Left lung (tissue), 14 donors: ENCODE data around the gene CDK14. TPM values are rescaled to one million over a fixed set of nuclear protein-coding genes. Genes with fewer than 3 reads are reported as not detected.

Experiments used
- ATAC-seq: fragments of 200-7000 bp; cut with Tn5 transposase; one replicate; pipeline ENCODE4 v1.9.1; 2020; ENCODE audit warnings: moderate library complexity
- DNase-seq, 4 donors: peaks; one replicate each; pipeline ENCODE4 v3.0.0-alpha.2; 2013 to 2020
- H3K27ac ChIP-seq, 2 donors: fragments of 200-600 bp; sonication (generic) in 1 of 2; one replicate each; pipeline versions ENCODE4 v1.5.0 to v1.8.0; 2020 to 2021
- H3K27me3 ChIP-seq, 2 donors: fragments of 200-600 bp; sonication (generic) in 1 of 2; one replicate each; pipeline versions ENCODE4 v1.5.0 to v1.8.0; 2020 to 2021
- H3K36me3 ChIP-seq, 2 donors: fragments of 200-600 bp; sonication (generic) in 1 of 2; one replicate each; pipeline versions ENCODE4 v1.5.0 to v1.8.0; 2020 to 2021
- H3K4me1 ChIP-seq, 2 donors: fragments of 200-600 bp; one replicate each; pipeline ENCODE4 v1.8.0; 2021
- H3K4me3 ChIP-seq, 2 donors: fragments of 200-600 bp; sonication (generic) in 1 of 2; one replicate each; pipeline versions ENCODE4 v1.5.0 to v1.8.0; 2020 to 2021; ENCODE audit warnings: mild to moderate bottlenecking in 1 of 2
- H3K9me3 ChIP-seq, 2 donors: fragments of 200-600 bp; sonication (generic) in 1 of 2; one replicate each; pipeline versions ENCODE4 v1.5.0 to v1.8.0; 2020 to 2021
- intact Hi-C, 2 donors: fragments of 100-400 bp; cut with DNase I; formaldehyde crosslinking; loops; one replicate each; pipeline versions ENCODE4 v1.11.2 to v1.14.2; 2022
- long read RNA-seq, 12 donors: library from polyadenylated mRNA in 2 of 12; unstranded in 2 of 12; transcript quantifications; one replicate each; pipeline ENCODE4 v2.0.0 and lab custom pipeline, GENCODE V29; 2019 to 2026
- polyA plus RNA-seq, 6 donors: library from polyadenylated mRNA; unstranded; fragments of 120-200 nt; gene quantifications; one replicate each; pipeline ENCODE4 v1.2.1, GENCODE V29; 2013; ENCODE audit not compliant: insufficient read length in 6 of 6
- total RNA-seq, 2 donors: library from RNA; stranded (reverse); fragmentation: NEBNext Ultra II Directional; extraction: Animal tissue kit (Norgen Biotek cat#: 25700); gene quantifications; one replicate each; pipeline ENCODE4 v1.2.1, GENCODE V29; 2021
- TF ChIP-seq, protein P1 (sequence below), 2 donors: fragments of 200-600 bp; sonication (generic) in 1 of 2; IDR thresholded peaks; one replicate each; pipeline versions ENCODE4 v1.5.0 to v1.8.0; 2021; ENCODE audit warnings: antibody characterized with exemption in 2 of 2
- donor health status: DM: no; HTN: yes; CAD: no.
- donor health status: DM: no; HTN: no; CAD: no.

CDK14 gene
- 10 to 100 TPM; 37.5 to 45.1 TPM for total RNA-seq
- polyA plus RNA-seq, result 10 to 100 TPM; 24.1 to 30.9 (median 28.6) TPM
- long read RNA-seq, donor 1, full-length matches to known transcripts, result 2 of 2 reads
- long read RNA-seq, donor 1, partial matches to known transcripts, result 0 of 2 reads
- long read RNA-seq, donor 1, other reads (novel, unspliced or antisense), result 0 of 2 reads
- long read RNA-seq, donor 2, full-length matches to known transcripts, result 2 of 2 reads
- long read RNA-seq, donor 2, partial matches to known transcripts, result 0 of 2 reads
- long read RNA-seq, donor 2, other reads (novel, unspliced or antisense), result 0 of 2 reads
- long read RNA-seq, donor 3, full-length matches to known transcripts, result 3 of 3 reads
- long read RNA-seq, donor 3, partial matches to known transcripts, result 0 of 3 reads
- long read RNA-seq, donor 3, other reads (novel, unspliced or antisense), result 0 of 3 reads
- long read RNA-seq, donor 4, partial matches to known transcripts, result 2 of 2 reads
- long read RNA-seq, donor 4, other reads (novel, unspliced or antisense), result 0 of 2 reads
- long read RNA-seq, donor 5, full-length matches to known transcripts, result 2 of 2 reads
- long read RNA-seq, donor 5, partial matches to known transcripts, result 0 of 2 reads
- long read RNA-seq, donor 5, other reads (novel, unspliced or antisense), result 0 of 2 reads
- long read RNA-seq, donor 6, full-length matches to known transcripts, result 2 of 2 reads
- long read RNA-seq, donor 6, partial matches to known transcripts, result 0 of 2 reads
- long read RNA-seq, donor 6, other reads (novel, unspliced or antisense), result 0 of 2 reads
- long read RNA-seq, donor 7, full-length matches to known transcripts, result 2 of 10 reads
- long read RNA-seq, donor 7, partial matches to known transcripts, result 8 of 10 reads
- long read RNA-seq, donor 7, other reads (novel, unspliced or antisense), result 0 of 10 reads
- long read RNA-seq, donor 8, full-length matches to known transcripts, result 2 of 2 reads
- long read RNA-seq, donor 8, partial matches to known transcripts, result 0 of 2 reads
- long read RNA-seq, donor 8, other reads (novel, unspliced or antisense), result 0 of 2 reads
- long read RNA-seq, donor 9, result 0 reads
- long read RNA-seq, donor 10, partial matches to known transcripts, result 0 of 1 reads
- long read RNA-seq, donor 10, other reads (novel, unspliced or antisense), result 1 of 1 reads
- long read RNA-seq, donor 11, full-length matches to known transcripts, result 5 of 10 reads
- long read RNA-seq, donor 11, partial matches to known transcripts, result 5 of 10 reads
- long read RNA-seq, donor 11, other reads (novel, unspliced or antisense), result 0 of 10 reads
- long read RNA-seq, donor 12, full-length matches to known transcripts, result 3 of 3 reads
- long read RNA-seq, donor 12, partial matches to known transcripts, result 0 of 3 reads
- long read RNA-seq, donor 12, other reads (novel, unspliced or antisense), result 0 of 3 reads

GRCh38 chr7:90595801-90596670 lies at the start of gene CDK14:
Gene CDK14 (plus strand): TSS chr7:90596321. CDS start chr7:90596628, 307 bp downstream.
- peak; percentile 66 to 97 (median 82) for DNase-seq
- H3K27ac ChIP-seq, result peak within 1 kb of the TSS; percentile 89 to 93
- peak within 1 kb of the TSS; percentile 49 to 80 for H3K4me3 ChIP-seq
- TF ChIP-seq, protein P1, sequence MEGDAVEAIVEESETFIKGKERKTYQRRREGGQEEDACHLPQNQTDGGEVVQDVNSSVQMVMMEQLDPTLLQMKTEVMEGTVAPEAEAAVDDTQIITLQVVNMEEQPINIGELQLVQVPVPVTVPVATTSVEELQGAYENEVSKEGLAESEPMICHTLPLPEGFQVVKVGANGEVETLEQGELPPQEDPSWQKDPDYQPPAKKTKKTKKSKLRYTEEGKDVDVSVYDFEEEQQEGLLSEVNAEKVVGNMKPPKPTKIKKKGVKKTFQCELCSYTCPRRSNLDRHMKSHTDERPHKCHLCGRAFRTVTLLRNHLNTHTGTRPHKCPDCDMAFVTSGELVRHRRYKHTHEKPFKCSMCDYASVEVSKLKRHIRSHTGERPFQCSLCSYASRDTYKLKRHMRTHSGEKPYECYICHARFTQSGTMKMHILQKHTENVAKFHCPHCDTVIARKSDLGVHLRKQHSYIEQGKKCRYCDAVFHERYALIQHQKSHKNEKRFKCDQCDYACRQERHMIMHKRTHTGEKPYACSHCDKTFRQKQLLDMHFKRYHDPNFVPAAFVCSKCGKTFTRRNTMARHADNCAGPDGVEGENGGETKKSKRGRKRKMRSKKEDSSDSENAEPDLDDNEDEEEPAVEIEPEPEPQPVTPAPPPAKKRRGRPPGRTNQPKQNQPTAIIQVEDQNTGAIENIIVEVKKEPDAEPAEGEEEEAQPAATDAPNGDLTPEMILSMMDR (IDR thresholded peaks at IDR 0.05), result peak in 1 of 2 donors; percentile 27
- peak; percentile 80 for ATAC-seq
- H3K4me1 ChIP-seq, result peaks cover 4 to 63% of the 10 kb centered on the region in 2 donors
- intact Hi-C loops, result no loop called here
- no peaks in the 10 kb centered on the region for H3K36me3 ChIP-seq
- no peaks in the 10 kb centered on the region for H3K9me3 ChIP-seq
- no peaks in the 10 kb centered on the region for H3K27me3 ChIP-seq

DNA sequence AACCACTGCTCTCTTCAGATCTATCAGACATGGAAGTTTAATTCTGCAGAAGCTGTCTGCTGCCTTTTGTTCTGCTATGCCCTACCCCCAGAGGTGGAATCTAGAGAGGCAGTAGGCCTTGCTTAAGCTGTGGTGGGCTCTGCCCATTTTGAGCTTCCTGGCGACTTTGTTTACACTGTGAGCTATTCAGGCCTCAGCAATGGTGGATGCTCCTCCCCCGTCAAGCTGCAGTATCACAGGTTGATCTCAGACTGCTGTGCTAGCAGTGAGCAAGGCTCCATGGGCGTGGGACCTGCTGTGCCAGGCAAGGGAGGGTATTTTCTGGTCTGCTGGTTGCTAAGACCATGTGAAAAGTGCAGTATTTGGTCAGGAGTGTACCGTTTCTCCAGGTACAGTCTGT lies 45.1 kb upstream of the CDK14 start:
- Histone ChIP-seq H3K27me3 (no peaks in the 10 kb centered on the region), H3K4me3 (no peak overlapping the region), H3K36me3 (no peaks in the 10 kb centered on the region), H3K4me1 (no peaks in the 10 kb centered on the region), H3K27ac (no peak overlapping the region), H3K9me3 (no peaks in the 10 kb centered on the region)
- TF ChIP-seq, protein P1 (IDR thresholded peaks at IDR 0.05), result no peak
- no peak for DNase-seq
- intact Hi-C loops, result loop anchor here in 1 of 2 donors (10.0 kb wide), 1 partner anchor 484 kb away; no protein-coding TSS in a partner anchor
- no peak for ATAC-seq

GRCh38 chr7:90552521-90552920 lies 43.6 kb upstream of the CDK14 start:
- Histone ChIP-seq H3K27me3 (no peaks in the 10 kb centered on the region), H3K9me3 (no peaks in the 10 kb centered on the region), H3K4me3 (no peak overlapping the region), H3K36me3 (no peaks in the 10 kb centered on the region), H3K4me1 (no peaks in the 10 kb centered on the region), H3K27ac (no peak overlapping the region)
- TF ChIP-seq, protein P1 (IDR thresholded peaks at IDR 0.05), result peak in 1 of 2 donors; percentile 36
- DNase-seq, result peak in 1 of 4 donors; percentile 10
- ATAC-seq, result peak; percentile 43
- intact Hi-C loops, result loop anchor here in 1 of 2 donors (10.0 kb wide), 1 partner anchor 482 kb away; no protein-coding TSS in a partner anchor

DNA sequence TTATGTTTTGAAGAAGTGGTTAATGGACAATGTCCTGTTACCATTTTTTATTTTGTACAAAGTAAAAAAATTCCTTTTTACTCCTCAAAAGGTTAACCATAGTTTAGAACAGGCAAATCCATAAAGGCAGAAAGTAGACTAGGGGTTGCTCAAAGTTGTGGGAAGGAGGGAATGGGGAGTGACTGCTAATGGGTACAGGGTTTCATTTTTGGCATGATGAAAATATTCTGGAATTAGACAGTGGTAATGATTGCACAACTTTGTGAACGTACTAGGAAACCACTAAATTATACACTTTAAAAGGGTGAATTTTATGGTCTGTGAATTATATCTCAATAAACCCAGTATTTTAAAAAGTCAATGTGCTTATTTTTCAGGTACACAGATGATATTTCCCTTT lies 35.4 kb upstream of the CDK14 start:
- TF ChIP-seq, protein P1 (IDR thresholded peaks at IDR 0.05), result no peak
- intact Hi-C loops, result no loop called here
- ATAC-seq (no peak), DNase-seq (no peak)
- H3K27ac ChIP-seq, result no peak overlapping the region
- H3K27me3 ChIP-seq, result no peaks in the 10 kb centered on the region
- H3K4me1 ChIP-seq, result no peaks in the 10 kb centered on the region
- H3K36me3 ChIP-seq, result no peaks in the 10 kb centered on the region
- H3K9me3 ChIP-seq, result no peaks in the 10 kb centered on the region
- no peak overlapping the region for H3K4me3 ChIP-seq
